WTC11 (cell line): ENCODE data around the gene DDX20. TPM values are rescaled to one million over a fixed set of nuclear protein-coding genes. Genes with fewer than 3 reads are reported as not detected.

Source experiments
- ATAC-seq: fragments of 200-7000 bp; cut with Tn5 transposase; 2 replicates; pipeline ENCODE4 v1.10.0; 2021; ENCODE audit warnings: mild to moderate bottlenecking, moderate library complexity
- CTCF ChIA-PET: fragments of 300-600 bp; sonication (Branson Sonifier 250); formaldehyde crosslinking; loops from one replicate; lab custom pipeline; 2021; ENCODE audit warnings: antibody characterized with exemption; lab: Charles Lee
- POLR2A ChIA-PET: fragments of 350-600 bp; sonication (Branson Sonifier 250); formaldehyde crosslinking; loops from one replicate; lab custom pipeline; 2021; ENCODE audit warnings: antibody characterized with exemption; lab: Charles Lee
- DNase-seq: peaks from one replicate; pipeline ENCODE4 v3.0.0; 2021; ENCODE audit warnings: low spot score
- H3K27ac Mint-ChIP-seq: 2 replicates; pipeline ENCODE4 v1.8.0; 2021; ENCODE audit warnings: mixed read lengths
- H3K27me3 Mint-ChIP-seq: 2 replicates; pipeline ENCODE4 v1.8.0; 2021; ENCODE audit warnings: low read depth, mild to moderate bottlenecking, moderate library complexity, mixed read lengths
- H3K36me3 Mint-ChIP-seq: 2 replicates; pipeline ENCODE4 v1.8.0; 2021; ENCODE audit warnings: mixed read lengths
- H3K4me1 Mint-ChIP-seq: 2 replicates; pipeline ENCODE4 v1.8.0; 2022; ENCODE audit warnings: mixed read lengths
- H3K4me3 Mint-ChIP-seq: 2 replicates; pipeline ENCODE4 v1.8.0; 2021; ENCODE audit warnings: mild to moderate bottlenecking, moderate library complexity, mixed read lengths
- H3K9me3 Mint-ChIP-seq: 2 replicates; pipeline ENCODE4 v1.8.0; 2021; ENCODE audit warnings: mixed read lengths
- ATF1 ChIP-seq: sonication (generic); formaldehyde crosslinking; IDR thresholded peaks from 2 replicates; pipeline ENCODE4 v1.8.1; 2023; ENCODE audit warnings: mild to moderate bottlenecking, moderate library complexity, missing genetic modification reagents
- CBFB ChIP-seq: sonication (generic); formaldehyde crosslinking; IDR thresholded peaks from 2 replicates; pipeline ENCODE4 v1.8.1; 2022; ENCODE audit warnings: mild to moderate bottlenecking, low read depth, missing genetic modification reagents
- CREB1 ChIP-seq: sonication (generic); formaldehyde crosslinking; IDR thresholded peaks from 2 replicates; pipeline ENCODE4 v1.8.0; 2023; ENCODE audit warnings: mild to moderate bottlenecking, missing genetic modification reagents
- EMX1 ChIP-seq: fragments of 250-450 bp; sonication (Bioruptor Pico); IDR thresholded peaks from 2 replicates; pipeline ENCODE4 v1.8.0; 2021; ENCODE audit warnings: mild to moderate bottlenecking
- FOXK1 ChIP-seq: sonication (generic); formaldehyde crosslinking; IDR thresholded peaks from 2 replicates; pipeline ENCODE4 v1.8.0; 2022; ENCODE audit warnings: mild to moderate bottlenecking, moderate library complexity, missing genetic modification reagents
- GABPB1 ChIP-seq: sonication (generic); formaldehyde crosslinking; IDR thresholded peaks from 2 replicates; pipeline ENCODE4 v1.8.1; 2023; ENCODE audit warnings: mild to moderate bottlenecking, missing genetic modification reagents
- HMGA2 ChIP-seq: fragments of 250-450 bp; sonication (Bioruptor Pico); IDR thresholded peaks from 2 replicates; pipeline ENCODE4 v1.4.0; 2021; ENCODE audit warnings: mild to moderate bottlenecking, moderate library complexity
- JAZF1 ChIP-seq: fragments of 250-450 bp; sonication (Bioruptor Pico); IDR thresholded peaks from 2 replicates; pipeline ENCODE4 v1.9.0; 2021; ENCODE audit warnings: moderate library complexity, mild to moderate bottlenecking, inconsistent platforms
- MXD4 ChIP-seq: fragments of 250-450 bp; sonication (Bioruptor Pico); IDR thresholded peaks from 2 replicates; pipeline ENCODE4 v1.8.0; 2021; ENCODE audit warnings: mild to moderate bottlenecking, moderate library complexity, borderline replicate concordance
- NFATC4 ChIP-seq: fragments of 250-450 bp; sonication (Bioruptor Pico); IDR thresholded peaks from 2 replicates; pipeline ENCODE4 v1.9.0; 2021; ENCODE audit warnings: mild to moderate bottlenecking
- NFYB ChIP-seq: sonication (generic); formaldehyde crosslinking; conservative IDR thresholded peaks from 2 replicates; pipeline ENCODE4 v1.8.0; 2022; ENCODE audit warnings: low read depth, missing genetic modification reagents
- NR2C2 ChIP-seq: sonication (generic); formaldehyde crosslinking; IDR thresholded peaks from 2 replicates; pipeline ENCODE4 v1.8.0; 2022; ENCODE audit warnings: mild to moderate bottlenecking, missing genetic modification reagents
- RELA ChIP-seq: sonication (generic); formaldehyde crosslinking; IDR thresholded peaks from 2 replicates; pipeline ENCODE4 v1.8.1; 2022; ENCODE audit warnings: missing genetic modification reagents, mild to moderate bottlenecking, borderline replicate concordance
- TCF7 ChIP-seq: sonication (generic); formaldehyde crosslinking; IDR thresholded peaks from 2 replicates; pipeline ENCODE4 v1.8.0; 2022; ENCODE audit warnings: mild to moderate bottlenecking, low read depth, missing genetic modification reagents, moderate library complexity
- ZBTB21 ChIP-seq: sonication (generic); formaldehyde crosslinking; IDR thresholded peaks from 2 replicates; pipeline ENCODE4 v1.8.1; 2023; ENCODE audit warnings: mild to moderate bottlenecking, missing genetic modification reagents, borderline replicate concordance
- total RNA-seq: library from RNA; stranded (reverse); gene quantifications from 3 replicates; pipeline ENCODE4 v1.2.3, GENCODE V29; 2021
- TF ChIP-seq, protein P1 (sequence below): sonication (generic); formaldehyde crosslinking; IDR thresholded peaks from 2 replicates; pipeline ENCODE4 v1.8.1; 2023; ENCODE audit warnings: mild to moderate bottlenecking, missing genetic modification reagents
- TF ChIP-seq, protein P2 (sequence below): sonication (generic); formaldehyde crosslinking; IDR thresholded peaks from 2 replicates; pipeline ENCODE4 v1.8.0; 2022; ENCODE audit warnings: mild to moderate bottlenecking, missing genetic modification reagents
- TF ChIP-seq, protein P3 (sequence below): fragments of 200-600 bp; IDR thresholded peaks from 2 replicates; pipeline ENCODE4 v1.8.0; 2022; ENCODE audit warnings: antibody characterized with exemption
- TF ChIP-seq, protein P4 (sequence below): fragments of 250-450 bp; sonication (Bioruptor Pico); IDR thresholded peaks from 2 replicates; pipeline ENCODE4 v2.1.2; 2022; ENCODE audit warnings: mild to moderate bottlenecking, moderate library complexity
- TF ChIP-seq, protein P5 (sequence below): sonication (generic); formaldehyde crosslinking; IDR thresholded peaks from 2 replicates; pipeline ENCODE4 v1.8.1; 2022; ENCODE audit warnings: low read depth, missing genetic modification reagents, borderline replicate concordance

The DDX20 gene
- total RNA-seq, 1 experiment from 2014 or later: 19.3 TPM

DNA sequence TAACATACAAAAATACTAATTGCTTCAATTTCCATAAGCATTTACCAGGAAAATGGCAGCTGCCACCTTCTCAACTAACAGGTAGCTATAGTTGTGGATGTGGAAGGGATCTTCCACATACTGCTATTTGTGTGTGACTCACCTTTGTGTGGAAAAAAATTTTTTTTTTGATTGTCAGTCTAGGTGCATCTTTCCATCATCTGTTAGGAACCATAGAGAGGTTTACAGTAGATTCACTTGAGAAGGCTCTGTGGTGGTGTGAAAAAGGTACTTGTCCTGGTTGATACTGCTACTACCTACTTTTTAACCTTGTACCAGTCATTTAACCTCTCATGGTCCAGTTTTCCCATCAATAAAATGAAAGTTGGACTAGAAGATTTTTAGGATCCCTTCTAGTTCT lies 12.9 kb downstream of the DDX20 start:
- no peaks in the 10 kb centered on the region for H3K9me3 Mint-ChIP-seq
- ATAC-seq: no peak
- no peak overlapping the region for H3K4me3 Mint-ChIP-seq
- H3K36me3 Mint-ChIP-seq: peaks cover 31% of the 10 kb centered on the region
- ChIA-PET POLR2A (no interaction called here), CTCF (interaction anchor here (0.7 to 4.7 kb wide), 9 partner anchors 19 to 287 kb away, joined by 3 to 55 read pairs (median 7); partner anchors contain the start of gene INKA2)
- H3K4me1 Mint-ChIP-seq: no peaks in the 10 kb centered on the region
- H3K27ac Mint-ChIP-seq: no peak overlapping the region
- DNase-seq: no peak
- H3K27me3 Mint-ChIP-seq: no peaks in the 10 kb centered on the region; the same call in 1 of the 2 replicates
- TF ChIP-seq ZBTB21 (CRISPR knock-in tag) (no peak), NFATC4 (CRISPR knock-in tag) (no peak), JAZF1 (CRISPR knock-in tag) (no peak), FOXK1 (CRISPR knock-in tag) (no peak), NFYB (no peak)
- TF ChIP-seq, protein P1, sequence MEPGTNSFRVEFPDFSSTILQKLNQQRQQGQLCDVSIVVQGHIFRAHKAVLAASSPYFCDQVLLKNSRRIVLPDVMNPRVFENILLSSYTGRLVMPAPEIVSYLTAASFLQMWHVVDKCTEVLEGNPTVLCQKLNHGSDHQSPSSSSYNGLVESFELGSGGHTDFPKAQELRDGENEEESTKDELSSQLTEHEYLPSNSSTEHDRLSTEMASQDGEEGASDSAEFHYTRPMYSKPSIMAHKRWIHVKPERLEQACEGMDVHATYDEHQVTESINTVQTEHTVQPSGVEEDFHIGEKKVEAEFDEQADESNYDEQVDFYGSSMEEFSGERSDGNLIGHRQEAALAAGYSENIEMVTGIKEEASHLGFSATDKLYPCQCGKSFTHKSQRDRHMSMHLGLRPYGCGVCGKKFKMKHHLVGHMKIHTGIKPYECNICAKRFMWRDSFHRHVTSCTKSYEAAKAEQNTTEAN: no peak
- TF ChIP-seq, protein P2, sequence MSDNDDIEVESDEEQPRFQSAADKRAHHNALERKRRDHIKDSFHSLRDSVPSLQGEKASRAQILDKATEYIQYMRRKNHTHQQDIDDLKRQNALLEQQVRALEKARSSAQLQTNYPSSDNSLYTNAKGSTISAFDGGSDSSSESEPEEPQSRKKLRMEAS (CRISPR knock-in tag): no peak

DNA sequence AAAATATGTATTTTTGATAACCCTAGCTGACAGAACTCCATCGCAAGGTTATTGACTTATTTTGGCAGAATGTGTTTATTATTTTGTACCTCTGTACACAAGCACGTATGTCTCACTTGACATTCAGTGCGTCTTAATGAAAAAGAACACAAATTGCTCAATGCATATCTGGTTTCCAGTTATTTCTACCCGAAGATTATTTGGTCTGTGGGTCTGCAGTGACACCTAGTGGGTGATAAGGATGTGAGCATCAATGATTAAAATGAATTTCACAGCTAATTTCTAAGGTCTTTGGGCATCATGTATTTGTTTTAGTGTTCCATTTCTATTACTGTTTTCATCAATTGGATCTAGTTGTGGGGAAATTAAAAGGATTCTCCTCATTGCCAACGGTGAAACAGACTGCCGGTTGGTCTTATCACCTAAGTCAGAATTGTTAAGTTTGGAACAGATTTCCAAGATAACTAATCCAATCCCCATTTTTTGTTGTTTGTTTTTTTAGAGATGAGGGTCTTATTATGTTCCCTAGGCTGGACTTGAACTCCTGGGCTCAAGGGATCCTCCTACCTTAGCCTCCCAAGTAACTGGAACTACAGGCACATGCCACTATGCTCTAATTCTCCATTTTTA lies 13.9 kb downstream of the DDX20 start:
- no peak overlapping the region for H3K4me3 Mint-ChIP-seq
- H3K4me1 Mint-ChIP-seq: no peaks in the 10 kb centered on the region
- no peaks in the 10 kb centered on the region; the same call in 1 of the 2 replicates for H3K27me3 Mint-ChIP-seq
- DNase-seq (no peak), ATAC-seq (no peak)
- peaks cover 25% of the 10 kb centered on the region for H3K36me3 Mint-ChIP-seq
- CTCF ChIA-PET: interaction anchor here (0.6 to 4.7 kb wide), 22 partner anchors 9 to 603 kb away, joined by 3 to 55 read pairs (median 4); partner anchors contain the start of gene INKA2
- POLR2A ChIA-PET: no interaction called here
- TF ChIP-seq, protein P3, sequence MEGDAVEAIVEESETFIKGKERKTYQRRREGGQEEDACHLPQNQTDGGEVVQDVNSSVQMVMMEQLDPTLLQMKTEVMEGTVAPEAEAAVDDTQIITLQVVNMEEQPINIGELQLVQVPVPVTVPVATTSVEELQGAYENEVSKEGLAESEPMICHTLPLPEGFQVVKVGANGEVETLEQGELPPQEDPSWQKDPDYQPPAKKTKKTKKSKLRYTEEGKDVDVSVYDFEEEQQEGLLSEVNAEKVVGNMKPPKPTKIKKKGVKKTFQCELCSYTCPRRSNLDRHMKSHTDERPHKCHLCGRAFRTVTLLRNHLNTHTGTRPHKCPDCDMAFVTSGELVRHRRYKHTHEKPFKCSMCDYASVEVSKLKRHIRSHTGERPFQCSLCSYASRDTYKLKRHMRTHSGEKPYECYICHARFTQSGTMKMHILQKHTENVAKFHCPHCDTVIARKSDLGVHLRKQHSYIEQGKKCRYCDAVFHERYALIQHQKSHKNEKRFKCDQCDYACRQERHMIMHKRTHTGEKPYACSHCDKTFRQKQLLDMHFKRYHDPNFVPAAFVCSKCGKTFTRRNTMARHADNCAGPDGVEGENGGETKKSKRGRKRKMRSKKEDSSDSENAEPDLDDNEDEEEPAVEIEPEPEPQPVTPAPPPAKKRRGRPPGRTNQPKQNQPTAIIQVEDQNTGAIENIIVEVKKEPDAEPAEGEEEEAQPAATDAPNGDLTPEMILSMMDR: peak; percentile 60
- TF ChIP-seq, protein P4, sequence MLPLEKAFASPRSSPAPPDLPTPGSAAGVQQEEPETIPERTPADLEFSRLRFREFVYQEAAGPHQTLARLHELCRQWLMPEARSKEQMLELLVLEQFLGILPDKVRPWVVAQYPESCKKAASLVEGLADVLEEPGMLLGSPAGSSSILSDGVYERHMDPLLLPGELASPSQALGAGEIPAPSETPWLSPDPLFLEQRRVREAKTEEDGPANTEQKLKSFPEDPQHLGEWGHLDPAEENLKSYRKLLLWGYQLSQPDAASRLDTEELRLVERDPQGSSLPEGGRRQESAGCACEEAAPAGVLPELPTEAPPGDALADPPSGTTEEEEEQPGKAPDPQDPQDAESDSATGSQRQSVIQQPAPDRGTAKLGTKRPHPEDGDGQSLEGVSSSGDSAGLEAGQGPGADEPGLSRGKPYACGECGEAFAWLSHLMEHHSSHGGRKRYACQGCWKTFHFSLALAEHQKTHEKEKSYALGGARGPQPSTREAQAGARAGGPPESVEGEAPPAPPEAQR: no peak
- no peaks in the 10 kb centered on the region for H3K9me3 Mint-ChIP-seq
- no peak overlapping the region for H3K27ac Mint-ChIP-seq

DNA sequence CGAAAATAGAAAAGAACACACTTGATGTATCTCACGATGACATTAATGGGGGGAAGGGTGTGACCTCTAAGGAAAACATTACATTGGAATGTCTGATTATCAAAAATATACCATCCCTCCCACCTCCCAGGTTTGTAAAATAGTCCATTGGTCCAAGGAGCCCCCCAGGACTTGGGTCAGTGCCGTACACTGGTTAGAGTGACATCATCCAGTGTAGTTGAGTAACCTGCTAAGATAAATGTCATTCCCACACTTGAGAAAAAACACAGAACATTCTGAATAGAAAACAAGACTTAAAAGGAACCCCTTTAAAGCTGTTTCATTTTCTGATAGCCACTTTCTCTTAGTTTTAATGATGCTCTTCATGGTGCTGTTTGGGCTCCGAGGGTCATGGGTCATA lies 15.2 kb downstream of the DDX20 start:
- TF ChIP-seq, protein P5, sequence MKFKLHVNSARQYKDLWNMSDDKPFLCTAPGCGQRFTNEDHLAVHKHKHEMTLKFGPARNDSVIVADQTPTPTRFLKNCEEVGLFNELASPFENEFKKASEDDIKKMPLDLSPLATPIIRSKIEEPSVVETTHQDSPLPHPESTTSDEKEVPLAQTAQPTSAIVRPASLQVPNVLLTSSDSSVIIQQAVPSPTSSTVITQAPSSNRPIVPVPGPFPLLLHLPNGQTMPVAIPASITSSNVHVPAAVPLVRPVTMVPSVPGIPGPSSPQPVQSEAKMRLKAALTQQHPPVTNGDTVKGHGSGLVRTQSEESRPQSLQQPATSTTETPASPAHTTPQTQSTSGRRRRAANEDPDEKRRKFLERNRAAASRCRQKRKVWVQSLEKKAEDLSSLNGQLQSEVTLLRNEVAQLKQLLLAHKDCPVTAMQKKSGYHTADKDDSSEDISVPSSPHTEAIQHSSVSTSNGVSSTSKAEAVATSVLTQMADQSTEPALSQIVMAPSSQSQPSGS (CRISPR knock-in tag): no peak
- TF ChIP-seq ATF1 (CRISPR knock-in tag): no peak
- TF ChIP-seq GABPB1 (CRISPR knock-in tag): no peak
- no peak for TF ChIP-seq EMX1
- no peak for TF ChIP-seq TCF7 (CRISPR knock-in tag)
- no peak for TF ChIP-seq MXD4
- no peak for TF ChIP-seq CBFB (CRISPR knock-in tag)
- TF ChIP-seq NR2C2 (CRISPR knock-in tag): no peak
- TF ChIP-seq HMGA2 (CRISPR knock-in tag): no peak
- TF ChIP-seq RELA (CRISPR knock-in tag): no peak
- TF ChIP-seq CREB1 (CRISPR knock-in tag): no peak
- ATAC-seq (no peak), DNase-seq (no peak)
- Mint-ChIP-seq H3K27me3 (no peaks in the 10 kb centered on the region; the same call in 1 of the 2 replicates), H3K4me1 (peaks cover under 1% of the 10 kb centered on the region; the same call in 1 of the 2 replicates), H3K36me3 (peaks cover 14% of the 10 kb centered on the region), H3K9me3 (no peaks in the 10 kb centered on the region), H3K4me3 (no peak overlapping the region), H3K27ac (no peak overlapping the region)
- ChIA-PET CTCF (no interaction called here), POLR2A (no interaction called here)
